Endothelial cell of umbilical vein (primary cell): ENCODE measurements around the gene UBE2E1. TPM values are rescaled to one million over a fixed set of nuclear protein-coding genes. Genes with fewer than 3 reads are reported as not detected.
A peak's percentile ranks its signal among the peaks of the same experiment; 100 is the strongest.
"Not testable (repeated sequence)": the region's sequence is repeated elsewhere in the genome, so short reads cannot be mapped to it uniquely, and the experiment has no call there.

Experiments
- BruUV-seq: library from RNA; stranded (reverse); fragments of 400-500 nt; replicated peaks from 2 replicates; lab custom pipeline; 2021; lab: Mats Ljungman, UMichigan
- CTCF ChIA-PET: fragments of 300-600, 350-600 bp; sonication (Branson Sonifier 250); formaldehyde crosslinking; loops from one replicate; lab custom pipeline; 2021; ENCODE audit warnings: antibody characterized with exemption, inconsistent platforms; lab: Charles Lee
- POLR2A ChIA-PET: fragments of 300-600, 350-600 bp; sonication (Branson Sonifier 250); formaldehyde crosslinking; loops from one replicate; lab custom pipeline; 2021; ENCODE audit warnings: antibody characterized with exemption, inconsistent platforms; lab: Charles Lee
- DNase-seq: peaks from one replicate; pipeline ENCODE4 v3.0.0-alpha.2; 2011; ENCODE audit warnings: low read depth, low spot score
- FAIRE-seq: peaks from 2 replicates; lab custom pipeline; 2011; peaks lifted over from hg19 to GRCh38; lab: Jason Lieb, UNC
- H2AFZ ChIP-seq: 2 replicates; pipeline ENCODE4 v1.6.0; 2012; ENCODE audit warnings: low read depth, low read length, control low read depth, inconsistent platforms
- H3K27ac ChIP-seq: 2 replicates; pipeline ENCODE4 v1.5.1; 2011; ENCODE audit warnings: low read depth, mild to moderate bottlenecking, control low read depth, low read length, moderate library complexity; ENCODE audit not compliant: insufficient read depth
- H3K27me3 ChIP-seq, 2 experiments: 2 replicates each; pipeline versions ENCODE4 v1.6.0 to v1.6.1; 2011; ENCODE audit warnings: low read length in 2 of 2, mixed read lengths in 1 of 2; ENCODE audit not compliant: control insufficient read depth in 2 of 2, insufficient read depth in 2 of 2
- H3K36me3 ChIP-seq, 2 experiments: 2 replicates in 1 of 2; 3 replicates in 1 of 2; pipeline ENCODE4 v1.5.1; 2011; ENCODE audit warnings: low read length in 2 of 2, mild to moderate bottlenecking in 1 of 2, moderate library complexity in 1 of 2; ENCODE audit not compliant: control insufficient read depth in 2 of 2, insufficient read depth in 2 of 2; ENCODE audit errors: extremely low read depth in 1 of 2
- H3K4me1 ChIP-seq: 3 replicates; pipeline ENCODE4 v1.5.1; 2011; ENCODE audit warnings: mild to moderate bottlenecking, low read length; ENCODE audit not compliant: control insufficient read depth, insufficient read depth; ENCODE audit errors: extremely low read depth
- H3K4me2 ChIP-seq: 2 replicates; pipeline ENCODE4 v1.6.1; 2011; ENCODE audit warnings: low read length, control low read depth, mixed read lengths; ENCODE audit not compliant: insufficient read depth
- H3K4me3 ChIP-seq, 3 experiments: fragments of 200-600 bp in 1 of 3; sonication (generic), shearing (Covaris generic) in 1 of 3; replicated peaks in 1 of 3; 2 replicates each; pipeline ENCODE4 v1.5.1; 2011 to 2016; ENCODE audit warnings: control low read depth in 3 of 3, low read length in 3 of 3, mild to moderate bottlenecking in 2 of 3, inconsistent platforms in 1 of 3, low read depth in 1 of 3, moderate library complexity in 1 of 3; ENCODE audit not compliant: insufficient read depth in 1 of 3
- H3K79me2 ChIP-seq: 2 replicates; pipeline ENCODE4 v1.6.0; 2012; ENCODE audit warnings: low read length, inconsistent platforms; ENCODE audit not compliant: control insufficient read depth, insufficient read depth
- H3K9ac ChIP-seq: replicated peaks from 2 replicates; pipeline ENCODE3; 2011; ENCODE audit warnings: low read length, control low read depth; ENCODE audit not compliant: insufficient read depth; ENCODE audit errors: extremely low read depth
- H3K9me1 ChIP-seq: replicated peaks from 3 replicates; pipeline ENCODE4 v1.6.0; 2011; ENCODE audit warnings: mild to moderate bottlenecking, low read length; ENCODE audit not compliant: control insufficient read depth, insufficient read depth; ENCODE audit errors: extremely low read depth
- H3K9me3 ChIP-seq: replicated peaks from 2 replicates; pipeline ENCODE4 v1.5.1; 2012; ENCODE audit warnings: low read length, inconsistent platforms; ENCODE audit not compliant: control insufficient read depth, insufficient read depth
- H4K20me1 ChIP-seq: replicated peaks from 2 replicates; pipeline ENCODE3; 2011; ENCODE audit warnings: mild to moderate bottlenecking, low read length; ENCODE audit not compliant: control insufficient read depth, insufficient read depth; ENCODE audit errors: extremely low read depth
- EZH2 ChIP-seq: IDR thresholded peaks from 2 replicates; pipeline ENCODE4 v1.6.1; 2012; ENCODE audit warnings: borderline replicate concordance, low read depth, mild to moderate bottlenecking, moderate library complexity, low read length, inconsistent platforms; ENCODE audit not compliant: severe bottlenecking
- FOS ChIP-seq: IDR thresholded peaks from 2 replicates; pipeline ENCODE4 v1.6.1; 2011; ENCODE audit warnings: mild to moderate bottlenecking, low read length, moderate library complexity, borderline replicate concordance; ENCODE audit not compliant: insufficient read depth
- GATA2 ChIP-seq: IDR thresholded peaks from 2 replicates; pipeline ENCODE4 v1.7.0; 2011; ENCODE audit warnings: low read depth, mild to moderate bottlenecking, moderate library complexity, mixed read lengths, low read length; ENCODE audit not compliant: insufficient read length, insufficient read depth
- JUN ChIP-seq: IDR thresholded peaks from 2 replicates; pipeline ENCODE4 v1.6.1; 2011; ENCODE audit warnings: borderline replicate concordance, low read depth; ENCODE audit not compliant: insufficient read length, insufficient read depth
- MYC ChIP-seq: IDR thresholded peaks from one replicate; pipeline ENCODE4 v1.6.1; 2011; ENCODE audit warnings: mild to moderate bottlenecking, low read depth, low read length
- POLR2A ChIP-seq: IDR thresholded peaks from 2 replicates; pipeline ENCODE4 v1.6.1; 2012; ENCODE audit warnings: low read depth, mild to moderate bottlenecking, control low read depth, low read length
- POLR2AphosphoS5 ChIP-seq: IDR thresholded peaks from 2 replicates; pipeline ENCODE4 v1.6.1; 2012; ENCODE audit warnings: low read depth, mild to moderate bottlenecking, control low read depth, low read length, moderate library complexity; ENCODE audit not compliant: insufficient read depth
- dilution Hi-C: fragments of 300-500 bp; cut with MboI; formaldehyde crosslinking; loops from one replicate; pipeline ENCODE4 v1.15.0; 2019; ENCODE audit warnings: low sequenced_read_pairs; ENCODE audit not compliant: extremely low pct_ligation_motif_present
- intact Hi-C: fragments of 100-400 bp; cut with micrococcal nuclease; formaldehyde crosslinking; loops from one replicate; pipeline ENCODE4 v1.10.0; 2022
- polyA plus RNA-seq, 4 experiments: library from polyadenylated mRNA; depleted of rRNA in 3 of 4; stranded (reverse) in 3 of 4; unstranded in 1 of 4; fragments of >200 nt; gene quantifications; 2 replicates each; pipeline versions ENCODE4 v1.2.1 to v1.2.3, GENCODE V29; 2011 to 2012; ENCODE audit warnings: missing spikeins in 1 of 4
- total RNA-seq: library from RNA; stranded (reverse); gene quantifications from 2 replicates; pipeline ENCODE4 v1.2.3, GENCODE V29; 2021
- TF ChIP-seq, protein P1 (sequence below), 2 donors: IDR thresholded peaks; 1 replicate in 1 of 2; 2 replicates in 1 of 2; pipeline ENCODE4 v1.5.1; 2011; ENCODE audit warnings: low read length in 2 of 2, mild to moderate bottlenecking in 2 of 2, moderate library complexity in 2 of 2, control low read depth in 1 of 2, inconsistent platforms in 1 of 2, low read depth in 1 of 2; ENCODE audit not compliant: insufficient read depth in 1 of 2; ENCODE audit errors: extremely low read depth in 1 of 2
- TF ChIP-seq, protein P2 (sequence below): IDR thresholded peaks from 2 replicates; pipeline ENCODE4 v1.6.1; 2011; ENCODE audit not compliant: insufficient read depth, insufficient read length

Gene UBE2E1
- total and polyA plus RNA-seq, 2 donors (not counting 3 experiments of a cell fraction or from before 2014, with no cell fraction given): 72.7 to 114 TPM

DNA sequence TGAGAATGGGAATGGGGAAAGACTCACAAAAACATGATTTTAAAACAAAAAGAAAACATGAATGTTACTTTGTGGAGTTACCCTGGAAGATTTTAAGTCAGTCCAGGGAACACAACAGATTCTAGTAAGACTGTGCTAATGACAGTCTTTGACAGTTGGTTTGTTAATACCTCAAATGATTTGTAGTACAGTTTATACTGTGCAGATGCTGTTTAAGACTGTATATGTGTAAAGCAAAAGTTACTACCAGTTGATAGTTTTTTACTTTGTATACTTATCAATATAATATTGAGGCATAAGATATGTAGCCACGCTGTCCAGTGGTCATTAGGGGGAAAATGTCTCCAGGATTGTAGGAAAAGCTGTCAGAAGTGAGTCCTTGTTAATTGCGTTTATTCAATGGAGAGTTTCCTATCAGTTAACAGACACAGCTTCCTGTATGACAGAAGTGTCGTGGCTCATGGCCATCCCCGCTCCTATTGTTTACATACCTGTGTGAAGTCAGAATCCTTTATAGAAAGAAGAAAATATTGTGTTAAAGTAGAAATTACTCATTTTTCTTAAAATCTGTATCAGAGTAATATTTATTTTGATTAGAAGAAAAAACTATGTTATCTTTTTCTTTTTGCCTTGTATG lies 75.1 kb downstream of the UBE2E1 start:
- H4K20me1 ChIP-seq: peaks cover 10% of the 10 kb centered on the region
- H3K27ac ChIP-seq: peak overlapping the region; percentile 17
- H3K4me2 ChIP-seq: peak overlapping the region; percentile 38
- H3K27me3 ChIP-seq: no peaks in the 10 kb centered on the region
- FAIRE-seq (peak; percentile 70), DNase-seq (peak; percentile 74)
- peaks cover 24% of the 10 kb centered on the region for H3K79me2 ChIP-seq
- H2AFZ ChIP-seq: no peak overlapping the region
- peaks cover 24% of the 10 kb centered on the region for H3K4me1 ChIP-seq
- BruUV-seq: no TSS peak
- no peaks in the 10 kb centered on the region for H3K9me3 ChIP-seq
- dilution Hi-C loops (no loop called here), intact Hi-C loops (no loop called here)
- H3K9ac ChIP-seq: peak overlapping the region; percentile 17
- ChIA-PET POLR2A (no interaction called here), CTCF (interaction anchor here (0.9 to 5.6 kb wide), 5 partner anchors 7 to 95 kb away, joined by 3 to 29 read pairs (median 4); no protein-coding TSS in a partner anchor)
- no peaks in the 10 kb centered on the region for H3K9me1 ChIP-seq
- no peak overlapping the region for H3K4me3 ChIP-seq
- H3K36me3 ChIP-seq: peaks cover 0 to 2% of the 10 kb centered on the region in 2 experiments
- TF ChIP-seq GATA2 (peak; percentile 60), JUN (peak; percentile 29), FOS (no peak), POLR2AphosphoS5 (no peak), POLR2A (no peak), EZH2 (no peak), MYC (no peak)
- TF ChIP-seq, protein P1, sequence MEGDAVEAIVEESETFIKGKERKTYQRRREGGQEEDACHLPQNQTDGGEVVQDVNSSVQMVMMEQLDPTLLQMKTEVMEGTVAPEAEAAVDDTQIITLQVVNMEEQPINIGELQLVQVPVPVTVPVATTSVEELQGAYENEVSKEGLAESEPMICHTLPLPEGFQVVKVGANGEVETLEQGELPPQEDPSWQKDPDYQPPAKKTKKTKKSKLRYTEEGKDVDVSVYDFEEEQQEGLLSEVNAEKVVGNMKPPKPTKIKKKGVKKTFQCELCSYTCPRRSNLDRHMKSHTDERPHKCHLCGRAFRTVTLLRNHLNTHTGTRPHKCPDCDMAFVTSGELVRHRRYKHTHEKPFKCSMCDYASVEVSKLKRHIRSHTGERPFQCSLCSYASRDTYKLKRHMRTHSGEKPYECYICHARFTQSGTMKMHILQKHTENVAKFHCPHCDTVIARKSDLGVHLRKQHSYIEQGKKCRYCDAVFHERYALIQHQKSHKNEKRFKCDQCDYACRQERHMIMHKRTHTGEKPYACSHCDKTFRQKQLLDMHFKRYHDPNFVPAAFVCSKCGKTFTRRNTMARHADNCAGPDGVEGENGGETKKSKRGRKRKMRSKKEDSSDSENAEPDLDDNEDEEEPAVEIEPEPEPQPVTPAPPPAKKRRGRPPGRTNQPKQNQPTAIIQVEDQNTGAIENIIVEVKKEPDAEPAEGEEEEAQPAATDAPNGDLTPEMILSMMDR (IDR thresholded peaks at IDR 0.05; ENCODE audit: extremely low read depth in 1 of 2, insufficient read depth in 1 of 2, low read depth in 1 of 2, low read length in 2 of 2): no peak
- TF ChIP-seq, protein P2, sequence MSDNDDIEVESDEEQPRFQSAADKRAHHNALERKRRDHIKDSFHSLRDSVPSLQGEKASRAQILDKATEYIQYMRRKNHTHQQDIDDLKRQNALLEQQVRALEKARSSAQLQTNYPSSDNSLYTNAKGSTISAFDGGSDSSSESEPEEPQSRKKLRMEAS: no peak

- DNase-seq, H3K4me2 ChIP-seq, H3K9me1 ChIP-seq, BruUV-seq, H2AFZ ChIP-seq, H3K27ac ChIP-seq, H3K36me3 ChIP-seq, H3K9me3 ChIP-seq, H3K27me3 ChIP-seq, FAIRE-seq, intact Hi-C loops, dilution Hi-C loops, POLR2A ChIA-PET, H3K4me3 ChIP-seq, H3K9ac ChIP-seq: not testable (repeated sequence)
- Histone ChIP-seq H3K79me2 (peaks cover 16% of the 10 kb centered on the region), H4K20me1 (peaks cover 10% of the 10 kb centered on the region), H3K4me1 (peaks cover 19% of the 10 kb centered on the region)
- CTCF ChIA-PET: interaction anchor here (0.9 to 2.0 kb wide), 5 partner anchors 10 to 48 kb away, joined by 3 to 5 read pairs (median 3); no protein-coding TSS in a partner anchor
Measured at GRCh38 chr3:23881993-23882392, 76.2 kb downstream of the UBE2E1 start.
